HCT116 (cell line): ENCODE data around the gene PLCD3. TPM values are rescaled to one million over a fixed set of nuclear protein-coding genes. Genes with fewer than 3 reads are reported as not detected.

Source experiments
- ATAC-seq: fragments of 200-7000 bp; cut with Tn5 transposase; 2 replicates; pipeline ENCODE4 v1.9.1; 2020; ENCODE audit warnings: mild to moderate bottlenecking, moderate library complexity
- BruUV-seq: library from RNA; stranded (reverse); fragments of 400-500 nt; replicated peaks from 2 replicates; lab custom pipeline; 2021; lab: Mats Ljungman, UMichigan
- CTCF ChIA-PET: fragments of 300-600 bp; sonication (Branson Sonifier 250); formaldehyde crosslinking; loops from one replicate; lab custom pipeline; 2021; ENCODE audit warnings: antibody characterized with exemption; lab: Charles Lee
- POLR2A ChIA-PET: fragments of 300-600, 350-600 bp; sonication (Branson Sonifier 250); formaldehyde crosslinking; loops from one replicate; lab custom pipeline; 2021; ENCODE audit warnings: antibody characterized with exemption; lab: Charles Lee
- RAD21 ChIA-PET, 2 experiments: fragments of 300-600 bp; sonication (Branson Sonifier 250); formaldehyde crosslinking; loops; one replicate each; lab custom pipeline; 2023; ENCODE audit warnings: low total read pairs in 2 of 2; ENCODE audit not compliant: uncharacterized antibody in 2 of 2, unreplicated experiment in 2 of 2, low non-redundant PET in 1 of 2; lab: Charles Lee
- DNase-seq: peaks from one replicate; pipeline ENCODE4 v3.0.0-alpha.2; 2010; ENCODE audit warnings: low read depth, low spot score
- H2AFZ ChIP-seq: fragments of 200-600 bp; shearing (Covaris generic), sonication (generic); 2 replicates; pipeline ENCODE4 v1.6.1; 2017; ENCODE audit warnings: low read depth, mixed run types, mixed read lengths, antibody characterized with exemption, low read length; ENCODE audit not compliant: poor library complexity, severe bottlenecking
- H3K27ac ChIP-seq: 2 replicates; pipeline ENCODE4 v1.5.1; 2012; ENCODE audit warnings: low read depth, low read length
- H3K27me3 ChIP-seq: fragments of 200-600 bp; sonication (generic); 2 replicates; pipeline ENCODE4 v1.6.1; 2016; ENCODE audit warnings: mixed run types, low read length, mixed read lengths; ENCODE audit not compliant: insufficient read depth
- H3K36me3 ChIP-seq, 2 experiments: fragments of 200-500 bp in 1 of 2; fragments of 200-600 bp in 1 of 2; sonication (Bioruptor generic) in 1 of 2; sonication (generic) in 1 of 2; 2 replicates each; pipeline versions ENCODE4 v1.5.1 to v1.6.1; 2014 to 2016; ENCODE audit warnings: low read length in 2 of 2, inconsistent platforms in 1 of 2, mixed read lengths in 1 of 2, mixed run types in 1 of 2; ENCODE audit not compliant: insufficient read depth in 2 of 2, control insufficient read depth in 1 of 2
- H3K4me1 ChIP-seq, 2 experiments: fragments of 200-600 bp in 1 of 2; sonication (generic) in 1 of 2; 2 replicates each; pipeline versions ENCODE4 v1.5.1 to v1.6.1; 2012 to 2017; ENCODE audit warnings: low read length in 2 of 2, inconsistent platforms in 1 of 2, mild to moderate bottlenecking in 1 of 2, mixed read lengths in 1 of 2, mixed run types in 1 of 2, moderate library complexity in 1 of 2; ENCODE audit not compliant: insufficient read depth in 2 of 2, control insufficient read depth in 1 of 2
- H3K4me2 ChIP-seq: fragments of 200-600 bp; sonication (generic); 2 replicates; pipeline ENCODE4 v1.6.1; 2017; ENCODE audit warnings: mixed run types, low read length, mixed read lengths
- H3K4me3 ChIP-seq, 2 experiments: fragments of 200-600 bp in 1 of 2; sonication (generic) in 1 of 2; replicated peaks in 1 of 2; 2 replicates each; pipeline ENCODE4 v1.5.1; 2011 to 2016; ENCODE audit warnings: low read length in 2 of 2, control low read depth in 1 of 2, low read depth in 1 of 2, mild to moderate bottlenecking in 1 of 2, mixed read lengths in 1 of 2, mixed run types in 1 of 2
- H3K79me2 ChIP-seq: fragments of 200-600 bp; sonication (generic); 2 replicates; pipeline ENCODE4 v1.6.1; 2017; ENCODE audit warnings: mild to moderate bottlenecking, mixed run types, low read length, moderate library complexity, mixed read lengths; ENCODE audit not compliant: insufficient read depth
- H3K9ac ChIP-seq: fragments of 200-600 bp; sonication (generic); 2 replicates; pipeline ENCODE4 v1.6.1; 2016; ENCODE audit warnings: low read length, mixed read lengths
- H3K9me2 ChIP-seq: fragments of 200-600 bp; sonication (generic), shearing (Covaris generic); 2 replicates; pipeline ENCODE4 v1.6.1; 2017; ENCODE audit warnings: mixed run types, mild to moderate bottlenecking, moderate library complexity; ENCODE audit not compliant: insufficient read depth
- H3K9me3 ChIP-seq, 2 experiments: fragments of 200-500 bp in 1 of 2; fragments of 200-600 bp in 1 of 2; sonication (Bioruptor generic) in 1 of 2; sonication (generic) in 1 of 2; 2 replicates each; pipeline ENCODE4 v1.6.1; 2014 to 2017; ENCODE audit warnings: low read length in 2 of 2, mixed read lengths in 2 of 2, inconsistent platforms in 1 of 2, low read depth in 1 of 2, mild to moderate bottlenecking in 1 of 2, mixed run types in 1 of 2, moderate library complexity in 1 of 2; ENCODE audit not compliant: control insufficient read depth in 1 of 2, insufficient read depth in 1 of 2
- H4K20me1 ChIP-seq: fragments of 200-600 bp; sonication (generic), shearing (Covaris generic); 2 replicates; pipeline ENCODE4 v1.6.1; 2017; ENCODE audit warnings: mixed run types, mild to moderate bottlenecking, moderate library complexity; ENCODE audit not compliant: insufficient read depth
- POLR2A ChIP-seq: IDR thresholded peaks from 2 replicates; pipeline ENCODE4 v1.7.0; 2011; ENCODE audit warnings: borderline replicate concordance; ENCODE audit not compliant: insufficient read depth, insufficient read length; ENCODE audit errors: extremely low read depth
- RAD21 ChIP-seq: IDR thresholded peaks from 2 replicates; pipeline ENCODE4 v1.6.1; 2012; ENCODE audit warnings: low read depth, mild to moderate bottlenecking
- SIN3A ChIP-seq: IDR thresholded peaks from 2 replicates; pipeline ENCODE4 v1.6.1; 2012; ENCODE audit warnings: low read depth
- YY1 ChIP-seq: IDR thresholded peaks from 2 replicates; pipeline ENCODE4 v1.6.1; 2011; ENCODE audit warnings: low read length, low read depth, moderate library complexity, mild to moderate bottlenecking; ENCODE audit not compliant: insufficient replicate concordance; ENCODE audit errors: extremely low read depth
- ZNF274 ChIP-seq: fragments of 200-500 bp; sonication (Bioruptor generic); IDR thresholded peaks from 2 replicates; pipeline ENCODE4 v1.6.1; 2014; ENCODE audit warnings: mild to moderate bottlenecking, low read depth, low read length, inconsistent platforms
- intact Hi-C: fragments of 100-400 bp; cut with micrococcal nuclease; formaldehyde crosslinking; loops from 2 replicates; pipeline ENCODE4 v1.10.0; 2022
- total RNA-seq: library from RNA; stranded (reverse); gene quantifications from one replicate; pipeline ENCODE4 v1.2.1, GENCODE V29; 2021; ENCODE audit not compliant: unreplicated experiment
- TF ChIP-seq, protein P1 (sequence below), 3 experiments: fragments of 200-600 bp in 1 of 3; sonication (generic) in 1 of 3; IDR thresholded peaks in 2 of 3; conservative IDR thresholded peaks in 1 of 3; 2 replicates each; pipeline ENCODE4 v1.5.1; 2012 to 2017; ENCODE audit warnings: low read depth in 2 of 3, low read length in 2 of 3, antibody characterized with exemption in 1 of 3, borderline replicate concordance in 1 of 3, control low read depth in 1 of 3, mild to moderate bottlenecking in 1 of 3, mixed read lengths in 1 of 3, mixed run types in 1 of 3, moderate library complexity in 1 of 3; ENCODE audit not compliant: insufficient read depth in 1 of 3

PLCD3 gene
- total RNA-seq, 1 experiment from 2014 or later: 197 TPM

DNA sequence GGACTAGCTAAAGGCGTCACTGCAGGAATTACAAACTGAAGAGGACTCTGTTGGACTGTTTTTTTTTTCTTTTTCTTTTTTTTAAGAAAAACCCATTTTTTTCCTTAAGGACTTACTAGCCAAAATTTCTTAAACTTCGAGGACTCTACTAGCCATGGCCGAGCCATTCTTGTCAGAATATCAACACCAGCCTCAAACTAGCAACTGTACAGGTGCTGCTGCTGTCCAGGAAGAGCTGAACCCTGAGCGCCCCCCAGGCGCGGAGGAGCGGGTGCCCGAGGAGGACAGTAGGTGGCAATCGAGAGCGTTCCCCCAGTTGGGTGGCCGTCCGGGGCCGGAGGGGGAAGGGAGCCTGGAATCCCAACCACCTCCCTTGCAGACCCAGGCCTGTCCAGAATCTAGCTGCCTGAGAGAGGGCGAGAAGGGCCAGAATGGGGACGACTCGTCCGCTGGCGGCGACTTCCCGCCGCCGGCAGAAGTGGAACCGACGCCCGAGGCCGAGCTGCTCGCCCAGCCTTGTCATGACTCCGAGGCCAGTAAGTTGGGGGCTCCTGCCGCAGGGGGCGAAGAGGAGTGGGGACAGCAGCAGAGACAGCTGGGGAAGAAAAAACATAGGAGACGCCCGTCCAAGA is 16.8 kb upstream of the PLCD3 start:
- peaks cover 34% of the 10 kb centered on the region for H3K79me2 ChIP-seq
- peak; percentile 78 for TF ChIP-seq RAD21
- TF ChIP-seq SIN3A: no peak
- TF ChIP-seq POLR2A: peak; percentile 30
- no peak for TF ChIP-seq ZNF274
- TF ChIP-seq YY1: peak; percentile 51
- TF ChIP-seq, protein P1, sequence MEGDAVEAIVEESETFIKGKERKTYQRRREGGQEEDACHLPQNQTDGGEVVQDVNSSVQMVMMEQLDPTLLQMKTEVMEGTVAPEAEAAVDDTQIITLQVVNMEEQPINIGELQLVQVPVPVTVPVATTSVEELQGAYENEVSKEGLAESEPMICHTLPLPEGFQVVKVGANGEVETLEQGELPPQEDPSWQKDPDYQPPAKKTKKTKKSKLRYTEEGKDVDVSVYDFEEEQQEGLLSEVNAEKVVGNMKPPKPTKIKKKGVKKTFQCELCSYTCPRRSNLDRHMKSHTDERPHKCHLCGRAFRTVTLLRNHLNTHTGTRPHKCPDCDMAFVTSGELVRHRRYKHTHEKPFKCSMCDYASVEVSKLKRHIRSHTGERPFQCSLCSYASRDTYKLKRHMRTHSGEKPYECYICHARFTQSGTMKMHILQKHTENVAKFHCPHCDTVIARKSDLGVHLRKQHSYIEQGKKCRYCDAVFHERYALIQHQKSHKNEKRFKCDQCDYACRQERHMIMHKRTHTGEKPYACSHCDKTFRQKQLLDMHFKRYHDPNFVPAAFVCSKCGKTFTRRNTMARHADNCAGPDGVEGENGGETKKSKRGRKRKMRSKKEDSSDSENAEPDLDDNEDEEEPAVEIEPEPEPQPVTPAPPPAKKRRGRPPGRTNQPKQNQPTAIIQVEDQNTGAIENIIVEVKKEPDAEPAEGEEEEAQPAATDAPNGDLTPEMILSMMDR (IDR thresholded peaks at IDR 0.05 in 2 of 3, conservative IDR thresholded peaks at IDR 0.05 in 1 of 3; ENCODE audit: borderline replicate concordance in 1 of 3, insufficient read depth in 1 of 3, low read depth in 2 of 3, low read length in 2 of 3): peak; percentile 78 to 97 (median 89)
- no peaks in the 10 kb centered on the region for H3K9me3 ChIP-seq
- peak overlapping the region; percentile 95 to 96 for H3K4me3 ChIP-seq
- POLR2A ChIA-PET: interaction anchor here (0.7 to 7.3 kb wide), 37 partner anchors 9 to 354 kb away, joined by 3 to 258 read pairs (median 5); partner anchors contain the start of genes ACBD4, EFTUD2, HEXIM2 and PLCD3
- no peak overlapping the region for H2AFZ ChIP-seq
- RAD21 ChIA-PET: interaction anchor here (0.9 to 3.2 kb wide), 5 partner anchors 12 to 48 kb away, joined by 3 to 20 read pairs (median 6); partner anchors contain the start of genes ACBD4 (in 1 of the 2) and HEXIM2 (in 1 of the 2)
- no TSS peak for BruUV-seq
- ATAC-seq: peak; percentile 39
- no peaks in the 10 kb centered on the region for H3K9me2 ChIP-seq
- H3K36me3 ChIP-seq: peaks cover 0 to 3% of the 10 kb centered on the region in 2 experiments; a peak in 1 of 4 replicates
- CTCF ChIA-PET: interaction anchor here (0.7 to 10.2 kb wide), 15 partner anchors 9 to 229 kb away, joined by 3 to 131 read pairs (median 3); partner anchors contain the start of genes ACBD4 and HEXIM2
- peak; percentile 64 for DNase-seq
- intact Hi-C loops: loop anchor here (2.0 to 5.0 kb wide), 2 partner anchors 24 to 278 kb away; no protein-coding TSS in a partner anchor
- H3K4me1 ChIP-seq: peaks cover 21 to 37% of the 10 kb centered on the region in 2 experiments
- peak overlapping the region; percentile 94 for H3K27ac ChIP-seq
- H3K4me2 ChIP-seq: peak overlapping the region; percentile 92
- peaks cover 14% of the 10 kb centered on the region; the same call in 1 of the 2 replicates for H4K20me1 ChIP-seq
- H3K9ac ChIP-seq: peak overlapping the region; percentile 89
- H3K27me3 ChIP-seq: no peaks in the 10 kb centered on the region
